Airway epithelial cell (primary cell): ENCODE data around the gene SCGB1C2. TPM values are rescaled to one million over a fixed set of nuclear protein-coding genes. Genes with fewer than 3 reads are reported as not detected.

ENCODE experiments used
- total RNA-seq: library from RNA; depleted of rRNA; stranded (reverse); fragments of >200 nt; gene quantifications from 2 replicates; pipeline ENCODE4 v1.2.3, GENCODE V29; 2015

SCGB1C2 gene
- not detected in 2 replicates for total RNA-seq

DNA sequence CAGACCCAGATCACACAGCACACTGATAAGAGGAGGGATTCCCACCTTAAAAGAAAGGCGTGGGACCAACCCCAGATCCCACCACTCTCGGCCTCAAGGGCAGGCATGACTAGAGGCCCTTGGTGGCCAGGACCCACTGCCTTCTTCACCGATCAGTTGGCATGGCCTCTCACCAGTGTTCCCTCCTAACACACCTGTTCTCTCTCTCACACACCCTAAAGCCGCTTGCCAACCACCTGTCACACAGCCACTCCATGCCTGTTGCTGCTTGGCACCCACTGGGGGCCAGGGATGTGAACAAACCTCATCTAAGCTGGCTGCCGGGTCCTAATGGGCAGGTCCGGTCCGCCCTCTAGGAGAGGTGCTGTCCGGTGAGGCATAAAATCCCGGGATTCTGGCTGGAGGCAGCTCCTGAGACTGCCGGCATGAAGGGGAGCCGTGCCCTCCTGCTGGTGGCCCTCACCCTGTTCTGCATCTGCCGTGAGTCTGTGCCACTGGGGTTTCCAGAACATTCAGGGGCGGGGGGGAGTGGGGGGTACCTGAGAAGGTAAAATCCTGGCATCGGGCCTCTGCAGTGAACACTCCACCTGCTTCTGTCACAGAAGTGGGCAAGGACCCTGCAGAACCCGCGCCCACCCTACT lies at the start of gene SCGB1C2:
SCGB1C2 (plus strand) TSS at position 404 of the 642 bp plus-strand sequence; CDS start at position 426, 22 bp downstream.

DNA sequence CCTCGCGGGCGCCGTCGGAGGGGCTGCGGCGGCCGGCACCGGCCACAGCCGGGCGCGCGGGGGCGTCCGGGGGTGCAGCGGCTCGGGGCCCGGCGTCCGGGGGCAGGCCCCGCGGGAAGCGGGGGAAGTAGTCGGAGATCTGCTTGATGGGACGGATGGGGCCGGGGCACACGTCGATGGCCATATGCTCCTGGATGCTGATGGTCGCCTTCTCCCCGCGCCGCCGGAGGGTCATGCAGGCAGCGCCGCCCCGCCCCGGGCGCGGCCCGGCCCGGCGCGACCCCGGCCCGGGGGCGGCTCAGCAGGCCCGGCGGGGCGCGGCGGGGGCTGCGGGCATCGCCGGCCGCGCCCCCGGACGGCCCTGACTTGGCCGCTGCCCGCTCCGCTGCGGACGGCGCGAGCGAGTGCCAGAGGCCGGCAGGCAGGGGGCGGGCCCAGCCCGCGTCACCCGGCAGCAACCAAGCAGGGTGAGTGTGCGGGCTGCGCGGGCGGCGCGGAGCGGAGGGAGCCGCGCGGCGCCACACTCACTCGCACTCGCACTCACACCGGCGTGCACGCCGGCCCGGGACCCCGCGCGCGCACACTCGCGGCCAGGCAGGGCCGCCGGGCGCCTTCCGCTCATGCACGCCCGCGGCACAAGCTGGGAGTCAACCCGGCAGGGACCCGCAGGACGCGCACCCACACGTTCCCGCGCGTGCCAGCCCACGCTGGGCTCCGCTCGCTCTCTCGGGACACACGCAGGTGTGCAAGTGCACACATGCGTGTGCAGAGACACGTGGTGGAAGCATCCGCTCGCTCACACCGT lies 44.1 kb downstream of the SCGB1C2 start, which contains the start of gene DOC2B:
DOC2B (minus strand) TSS at position 406 of the 805 bp plus-strand sequence; CDS start at position 235, 171 bp downstream.

Other genes starting within 250 kb of the SCGB1C2 start
- 0.09 and 0.35 TPM in 2 replicates for gene DOC2B, start 44.1 kb downstream of the SCGB1C2 start, total RNA-seq
- gene RPH3AL, start 215.2 kb downstream of the SCGB1C2 start, total RNA-seq: 16.2 and 25.5 TPM in 2 replicates